Effector memory CD4-positive, alpha-beta T cell (primary cell): ENCODE measurements around the gene CDK5RAP2.
"Not testable (repeated sequence)": the region's sequence is repeated elsewhere in the genome, so short reads cannot be mapped to it uniquely, and the experiment has no call there.

Experiments
- DNase-seq, 3 donors: peaks; one replicate each; pipeline ENCODE4 v3.0.0-alpha.2; 2020
- H3K27ac ChIP-seq: 2 replicates; pipeline ENCODE4 v1.7.0; 2013; ENCODE audit warnings: mild to moderate bottlenecking, low read length, moderate library complexity; ENCODE audit not compliant: insufficient read depth, poor library complexity, severe bottlenecking
- H3K27me3 ChIP-seq: replicated peaks from 2 replicates; pipeline ENCODE4 v1.7.0; 2013; ENCODE audit warnings: mild to moderate bottlenecking, low read length; ENCODE audit not compliant: insufficient read depth, control insufficient read depth, poor library complexity, severe bottlenecking
- H3K36me3 ChIP-seq: 2 replicates; pipeline ENCODE4 v1.7.0; 2013; ENCODE audit warnings: mild to moderate bottlenecking, low read length, moderate library complexity; ENCODE audit not compliant: control insufficient read depth, insufficient read depth
- H3K4me1 ChIP-seq: 2 replicates; pipeline ENCODE4 v1.7.0; 2013; ENCODE audit warnings: low read length, mild to moderate bottlenecking; ENCODE audit not compliant: control insufficient read depth, insufficient read depth, poor library complexity, severe bottlenecking
- H3K4me3 ChIP-seq: 2 replicates; pipeline ENCODE4 v1.7.0; 2013; ENCODE audit warnings: low read length, low read depth, mild to moderate bottlenecking; ENCODE audit not compliant: insufficient read depth, poor library complexity, severe bottlenecking
- H3K9me3 ChIP-seq: 2 replicates; pipeline ENCODE4 v1.7.0; 2013; ENCODE audit warnings: mild to moderate bottlenecking, low read length, moderate library complexity; ENCODE audit not compliant: control insufficient read depth

The CDK5RAP2 gene

DNA sequence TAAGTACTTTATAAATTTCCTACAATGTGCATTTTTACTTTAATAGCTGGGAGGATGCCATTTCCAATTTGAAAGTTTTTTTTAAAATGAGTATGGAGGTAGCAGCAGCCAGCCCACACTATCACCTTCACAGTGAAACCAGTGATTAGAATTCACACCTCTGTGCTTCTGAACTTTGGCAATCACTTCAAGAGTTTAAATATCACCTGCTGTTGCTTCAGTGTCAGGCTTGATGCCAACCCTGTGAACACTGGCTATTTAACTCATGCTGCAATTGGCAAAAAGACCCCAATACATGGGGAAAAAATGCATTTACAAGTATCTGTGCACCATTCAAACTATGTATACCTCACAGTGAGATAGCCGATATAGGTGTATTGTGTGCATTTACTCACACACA is 57.4 kb downstream of the CDK5RAP2 start:
- DNase-seq: no peak
- Histone ChIP-seq H3K36me3 (peaks cover 53% of the 10 kb centered on the region), H3K4me1 (no peaks in the 10 kb centered on the region), H3K27ac (no peak overlapping the region), H3K9me3 (no peaks in the 10 kb centered on the region), H3K27me3 (no peaks in the 10 kb centered on the region), H3K4me3 (no peak overlapping the region)

DNA sequence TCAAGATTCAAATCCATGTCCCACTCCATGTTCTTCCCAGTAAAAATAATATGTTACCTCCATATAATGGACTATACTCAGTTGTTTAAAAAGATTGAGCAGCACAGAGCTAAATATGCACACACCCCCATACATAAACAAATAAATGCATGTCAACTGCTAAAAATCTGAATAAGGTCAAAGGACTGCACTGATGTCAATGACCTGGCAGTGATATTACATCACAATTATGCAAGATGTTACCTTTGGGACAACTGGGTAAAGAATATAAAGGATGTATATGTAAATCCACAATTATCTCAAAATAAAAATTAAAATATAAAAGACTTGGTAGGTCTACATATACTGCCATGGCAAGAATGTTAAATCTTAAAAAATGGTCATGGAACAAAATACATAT is 57.9 kb downstream of the CDK5RAP2 start:
- H3K4me3 ChIP-seq: no peak overlapping the region
- H3K27me3 ChIP-seq: no peaks in the 10 kb centered on the region
- no peaks in the 10 kb centered on the region for H3K4me1 ChIP-seq
- no peak for DNase-seq
- H3K9me3 ChIP-seq: no peaks in the 10 kb centered on the region
- H3K36me3 ChIP-seq: peaks cover 56% of the 10 kb centered on the region
- no peak overlapping the region for H3K27ac ChIP-seq

DNA sequence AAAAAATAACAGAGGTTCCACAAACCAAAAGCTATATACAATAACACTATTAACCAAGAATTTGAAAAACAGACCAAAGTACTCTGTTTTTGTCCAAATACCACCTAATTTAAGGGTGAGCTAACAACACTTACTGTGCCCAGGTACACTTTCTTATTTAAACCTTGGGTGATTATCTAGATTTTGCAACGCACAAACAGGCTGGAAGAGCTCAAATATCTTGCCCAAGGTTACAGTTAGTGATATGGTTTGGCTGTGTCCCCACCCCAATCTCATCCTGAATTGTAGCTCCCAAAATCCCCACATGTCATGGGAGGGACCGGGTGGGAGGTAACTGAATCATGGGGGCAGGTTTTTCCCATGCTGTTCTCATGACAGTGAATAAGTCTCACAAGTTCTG is 58.9 kb downstream of the CDK5RAP2 start:
- no peaks in the 10 kb centered on the region for H3K27me3 ChIP-seq
- no peaks in the 10 kb centered on the region for H3K9me3 ChIP-seq
- H3K36me3 ChIP-seq: peaks cover 55% of the 10 kb centered on the region
- no peaks in the 10 kb centered on the region for H3K4me1 ChIP-seq
- DNase-seq: no peak
- no peak overlapping the region for H3K4me3 ChIP-seq
- H3K27ac ChIP-seq: no peak overlapping the region

DNA sequence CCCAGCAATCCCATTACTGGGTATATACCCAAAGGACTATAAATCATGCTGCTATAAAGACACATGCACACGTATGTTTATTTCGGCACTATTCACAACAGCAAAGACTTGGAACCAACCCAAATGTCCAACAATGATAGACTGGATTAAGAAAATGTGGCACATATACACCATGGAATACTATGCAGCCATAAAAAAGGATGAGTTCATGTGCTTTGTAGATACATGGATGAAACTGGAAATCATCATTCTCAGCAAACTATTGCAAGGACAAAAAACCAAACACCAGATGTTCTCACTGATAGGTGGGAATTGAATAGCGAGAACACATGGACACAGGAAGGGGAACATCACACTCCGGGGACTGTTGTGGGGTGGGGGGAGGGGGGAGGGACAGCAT is 64.0 kb downstream of the CDK5RAP2 start:
- H3K9me3 ChIP-seq, DNase-seq, H3K27me3 ChIP-seq, H3K27ac ChIP-seq, H3K4me3 ChIP-seq, H3K4me1 ChIP-seq: not testable (repeated sequence)
- H3K36me3 ChIP-seq: peaks cover 44% of the 10 kb centered on the region

DNA sequence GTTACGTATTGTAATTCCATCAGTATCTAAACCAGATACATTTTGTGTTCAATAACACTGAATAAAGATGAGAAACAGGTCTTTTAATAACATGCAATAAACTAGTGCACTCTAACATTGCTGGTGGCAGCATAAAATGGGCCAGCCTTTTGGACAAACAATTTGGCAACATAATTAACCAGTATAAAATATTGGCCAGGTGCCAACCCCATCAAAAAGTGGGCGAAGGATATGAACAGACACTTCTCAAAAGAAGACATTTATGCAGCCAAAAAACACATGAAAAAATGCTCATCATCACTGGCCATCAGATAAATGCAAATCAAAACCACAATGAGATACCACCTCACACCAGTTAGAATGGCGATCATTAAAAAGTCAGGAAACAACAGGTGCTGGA is 64.5 kb downstream of the CDK5RAP2 start:
- H3K27me3 ChIP-seq, H3K9me3 ChIP-seq, DNase-seq, H3K27ac ChIP-seq, H3K4me3 ChIP-seq, H3K4me1 ChIP-seq: not testable (repeated sequence)
- peaks cover 45% of the 10 kb centered on the region for H3K36me3 ChIP-seq

DNA sequence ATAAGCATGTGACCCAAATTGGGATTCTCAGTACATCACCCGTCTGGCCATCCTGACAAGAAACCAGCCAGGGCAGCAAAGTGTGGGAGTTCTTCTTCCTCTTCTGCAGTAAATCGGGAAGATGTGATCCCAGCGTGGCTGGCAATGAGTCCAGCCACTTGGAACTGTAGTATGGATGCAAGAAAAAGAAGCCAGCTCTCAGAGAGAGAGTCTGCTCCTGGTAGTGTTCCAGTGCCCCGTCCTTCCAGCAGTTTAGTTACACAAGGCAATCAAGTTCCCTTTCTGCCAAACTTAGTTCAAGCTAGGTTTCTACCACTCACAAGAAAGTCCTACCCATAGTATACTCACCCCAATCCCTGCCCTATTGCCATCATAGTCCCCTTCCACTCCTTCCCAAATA is 65.6 kb downstream of the CDK5RAP2 start:
- no peak for DNase-seq
- peaks cover 50% of the 10 kb centered on the region for H3K36me3 ChIP-seq

DNA sequence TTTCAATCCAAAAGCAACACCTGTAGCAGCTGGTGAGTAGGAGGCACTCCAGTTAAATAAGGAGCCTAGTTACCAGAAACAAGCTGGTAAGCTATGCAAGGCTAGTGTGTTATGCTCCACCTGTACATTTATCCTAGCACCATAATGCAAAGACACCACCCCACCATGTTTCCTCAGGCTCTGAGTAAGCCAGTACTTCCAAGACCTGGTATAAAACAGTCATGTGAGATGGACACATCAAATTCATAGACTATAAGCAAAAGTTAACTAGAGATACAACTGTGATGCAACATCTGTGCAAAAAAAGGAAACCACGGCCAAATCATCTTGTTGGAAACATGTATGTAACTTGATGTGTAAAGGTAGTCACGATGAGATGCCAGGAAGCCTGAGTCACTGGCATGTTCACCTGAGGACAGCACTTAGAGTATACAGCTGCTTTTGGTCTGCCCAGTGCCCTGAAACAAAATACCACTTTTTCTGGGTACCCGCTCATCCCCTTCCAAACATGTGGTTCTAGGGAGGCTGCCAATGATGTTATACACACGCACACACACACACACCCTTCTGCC is 66.1 kb downstream of the CDK5RAP2 start:
- Histone ChIP-seq H3K27ac (no peak overlapping the region), H3K4me3 (no peak overlapping the region), H3K4me1 (no peaks in the 10 kb centered on the region), H3K27me3 (no peaks in the 10 kb centered on the region), H3K36me3 (peaks cover 50% of the 10 kb centered on the region), H3K9me3 (no peaks in the 10 kb centered on the region)
- no peak for DNase-seq

More for the DNA sequence above, 65.6 kb downstream of the CDK5RAP2 start:
- H3K27ac ChIP-seq: no peak overlapping the region
- H3K27me3 ChIP-seq: no peaks in the 10 kb centered on the region
- no peaks in the 10 kb centered on the region for H3K4me1 ChIP-seq
- H3K4me3 ChIP-seq: no peak overlapping the region
- no peaks in the 10 kb centered on the region for H3K9me3 ChIP-seq

DNA sequence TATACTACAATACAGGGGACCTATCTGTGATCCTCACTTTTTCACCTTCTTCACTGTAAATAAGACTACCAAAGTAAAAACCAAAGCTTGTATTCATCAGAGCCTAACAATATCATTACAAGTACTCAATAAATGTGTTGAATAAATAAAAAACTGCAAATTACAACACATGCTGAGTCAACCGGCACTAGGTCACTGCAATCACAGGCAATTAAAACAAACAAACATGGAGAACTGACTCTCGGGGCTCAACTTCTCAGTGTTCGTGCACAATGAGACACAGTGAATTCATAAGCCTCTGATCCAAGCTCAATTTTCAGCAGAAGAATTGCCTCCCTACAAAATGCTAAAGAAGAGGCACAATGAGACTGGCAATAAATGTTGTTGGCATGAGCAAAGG is 69.2 kb downstream of the CDK5RAP2 start:
- no peak overlapping the region for H3K27ac ChIP-seq
- no peaks in the 10 kb centered on the region for H3K9me3 ChIP-seq
- peaks cover 29% of the 10 kb centered on the region for H3K36me3 ChIP-seq
- H3K4me3 ChIP-seq: no peak overlapping the region
- H3K27me3 ChIP-seq: no peaks in the 10 kb centered on the region
- no peaks in the 10 kb centered on the region for H3K4me1 ChIP-seq
- DNase-seq: no peak

DNA sequence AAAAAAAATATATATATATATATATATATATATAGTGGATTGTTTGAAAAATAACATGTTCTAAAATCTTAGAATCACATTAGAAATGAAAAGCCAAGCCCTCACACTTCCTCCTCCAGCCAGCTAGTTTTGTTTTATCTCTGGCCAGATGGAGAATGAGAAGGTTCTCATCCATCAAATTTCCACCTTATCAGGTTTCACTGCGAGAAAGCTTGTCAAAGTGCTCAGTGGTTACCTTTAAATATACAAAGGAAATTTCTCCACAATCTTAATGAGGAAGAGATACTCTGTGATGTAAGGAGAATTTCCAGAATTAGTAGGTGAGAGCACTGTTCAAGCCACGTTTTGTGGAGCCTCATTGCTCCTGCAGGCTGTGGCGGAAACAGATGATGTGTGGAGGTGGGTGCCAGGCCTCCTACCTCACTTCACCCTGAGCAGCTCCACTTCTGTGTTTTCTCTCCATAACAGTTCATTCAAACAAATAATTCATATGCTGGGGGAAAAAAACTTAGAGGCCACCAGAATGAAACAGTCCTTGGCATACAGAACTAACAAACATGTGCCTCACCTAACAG is 71.9 kb downstream of the CDK5RAP2 start:
- H3K9me3 ChIP-seq: no peaks in the 10 kb centered on the region
- no peak overlapping the region for H3K4me3 ChIP-seq
- no peaks in the 10 kb centered on the region for H3K4me1 ChIP-seq
- H3K27me3 ChIP-seq: no peaks in the 10 kb centered on the region
- H3K27ac ChIP-seq: no peak overlapping the region
- peaks cover 21% of the 10 kb centered on the region for H3K36me3 ChIP-seq
- DNase-seq: no peak

DNA sequence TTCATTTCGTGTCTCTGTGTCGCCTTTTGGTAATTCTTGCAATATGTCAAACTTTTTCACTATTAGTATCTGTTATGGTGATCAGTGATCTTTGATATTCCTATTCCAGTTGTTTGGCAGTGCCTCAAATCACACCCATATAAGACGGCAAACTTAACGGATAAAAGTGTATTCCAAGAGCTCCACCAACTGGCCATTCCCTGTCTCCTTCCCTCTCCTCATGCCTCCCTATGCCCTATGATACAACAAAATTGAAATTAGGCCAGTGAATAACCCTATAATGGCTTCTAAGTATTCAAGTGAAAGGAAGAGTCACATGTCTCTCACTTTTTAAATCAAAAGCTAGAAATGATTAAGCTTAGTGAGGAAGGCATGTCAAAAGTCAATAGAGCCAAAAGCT is 74.8 kb downstream of the CDK5RAP2 start:
- H3K36me3 ChIP-seq: peaks cover 18% of the 10 kb centered on the region
- no peaks in the 10 kb centered on the region for H3K9me3 ChIP-seq
- no peak for DNase-seq
- no peak overlapping the region for H3K27ac ChIP-seq
- H3K4me1 ChIP-seq: no peaks in the 10 kb centered on the region
- no peak overlapping the region for H3K4me3 ChIP-seq
- H3K27me3 ChIP-seq: no peaks in the 10 kb centered on the region
